OCI-M2 (cell line): ENCODE measurements around the gene SLC6A1.

Source experiments
- DNase-seq: peaks from one replicate; lab custom pipeline; 2025; ENCODE audit not compliant: unreplicated experiment; lab: John Stamatoyannopoulos, UW

Gene SLC6A1

GRCh38 chr3:10970306-10970960, 22.1 kb upstream of the SLC6A1 start:
- DNase-seq: no peak

- DNase-seq: no peak
Observed at GRCh38 chr3:10972072-10972782, 20.3 kb upstream of the SLC6A1 start.

- DNase-seq: no peak
Observed at GRCh38 chr3:10973046-10973595, 19.4 kb upstream of the SLC6A1 start.

- DNase-seq: no peak
Observed at GRCh38 chr3:10974131-10974530, 18.4 kb upstream of the SLC6A1 start.

- DNase-seq: no peak
Observed at GRCh38 chr3:10974746-10975375, 17.7 kb upstream of the SLC6A1 start.

- DNase-seq: no peak
Observed at GRCh38 chr3:10975695-10976234, 16.8 kb upstream of the SLC6A1 start.

- DNase-seq: no peak
Observed at GRCh38 chr3:10976770-10977169, 15.8 kb upstream of the SLC6A1 start.

- no peak for DNase-seq
Observed at GRCh38 chr3:10977892-10978510, 14.5 kb upstream of the SLC6A1 start.

- no peak for DNase-seq
Observed at GRCh38 chr3:10978956-10979355, 13.6 kb upstream of the SLC6A1 start.

GRCh38 chr3:10980312-10980711, 12.2 kb upstream of the SLC6A1 start:
- no peak for DNase-seq

GRCh38 chr3:10981031-10981430, 11.5 kb upstream of the SLC6A1 start:
- DNase-seq: no peak

GRCh38 chr3:10981961-10982360, 10.6 kb upstream of the SLC6A1 start:
- DNase-seq: no peak

- DNase-seq: no peak
Observed at GRCh38 chr3:10982782-10983181, 9.8 kb upstream of the SLC6A1 start.

GRCh38 chr3:10983219-10983916, 9.2 kb upstream of the SLC6A1 start:
- no peak for DNase-seq

- no peak for DNase-seq
Observed at GRCh38 chr3:10984371-10984896, 8.1 kb upstream of the SLC6A1 start.

GRCh38 chr3:10985181-10985580, 7.4 kb upstream of the SLC6A1 start:
- no peak for DNase-seq

- no peak for DNase-seq
Observed at GRCh38 chr3:10986592-10986991, 6.0 kb upstream of the SLC6A1 start.

- no peak for DNase-seq
Observed at GRCh38 chr3:10988001-10988665, 4.4 kb upstream of the SLC6A1 start.

GRCh38 chr3:10988991-10989484, 3.5 kb upstream of the SLC6A1 start:
- no peak for DNase-seq
